H9 (cell line): Measurements from ENCODE around the gene LACTB. TPM values are rescaled to one million over a fixed set of nuclear protein-coding genes. Genes with fewer than 3 reads are reported as not detected.

Experiments
- DNase-seq: peaks from one replicate; pipeline ENCODE4 v3.0.0-alpha.2; 2017
- H2AFZ ChIP-seq: one replicate; pipeline ENCODE4 v1.6.1; 2013; ENCODE audit warnings: mild to moderate bottlenecking, low read length, control low read depth, moderate library complexity
- H2AK5ac ChIP-seq: 2 replicates; pipeline ENCODE4 v1.6.1; 2013; ENCODE audit warnings: low read length, control low read depth, mixed read lengths; ENCODE audit not compliant: insufficient read length
- H2BK120ac ChIP-seq: one replicate; pipeline ENCODE4 v1.6.1; 2013; ENCODE audit warnings: low read depth, mild to moderate bottlenecking, low read length, control low read depth, inconsistent platforms; ENCODE audit not compliant: poor library complexity, severe bottlenecking
- H2BK12ac ChIP-seq: 2 replicates; pipeline ENCODE4 v1.6.1; 2013; ENCODE audit warnings: low read length, control low read depth, mixed read lengths, low read depth; ENCODE audit not compliant: insufficient read length
- H2BK15ac ChIP-seq: 2 replicates; pipeline ENCODE4 v1.6.1; 2013; ENCODE audit warnings: low read depth, low read length, control low read depth
- H2BK20ac ChIP-seq: one replicate; pipeline ENCODE4 v1.6.1; 2013; ENCODE audit warnings: low read depth, mild to moderate bottlenecking, low read length, control low read depth, inconsistent platforms; ENCODE audit not compliant: poor library complexity, severe bottlenecking
- H2BK5ac ChIP-seq: 2 replicates; pipeline ENCODE4 v1.6.1; 2013; ENCODE audit warnings: low read length, control low read depth, mixed read lengths; ENCODE audit not compliant: insufficient read length
- H3K14ac ChIP-seq: 2 replicates; pipeline ENCODE4 v1.6.1; 2013; ENCODE audit warnings: low read length, control low read depth; ENCODE audit not compliant: insufficient read depth
- H3K18ac ChIP-seq: 2 replicates; pipeline ENCODE4 v1.6.1; 2013; ENCODE audit warnings: low read depth, mild to moderate bottlenecking, mixed read lengths, low read length, control low read depth; ENCODE audit not compliant: insufficient read length
- H3K23ac ChIP-seq: 2 replicates; pipeline ENCODE4 v1.6.1; 2013; ENCODE audit warnings: low read length, control low read depth, mixed read lengths, low read depth; ENCODE audit not compliant: insufficient read length
- H3K23me2 ChIP-seq: 2 replicates; pipeline ENCODE4 v1.6.1; 2013; ENCODE audit warnings: low read depth, mild to moderate bottlenecking, mixed read lengths, low read length, control low read depth; ENCODE audit not compliant: insufficient read length, poor library complexity, severe bottlenecking
- H3K27ac ChIP-seq: 2 replicates; pipeline ENCODE4 v1.5.1; 2013; ENCODE audit warnings: low read length, control low read depth, mixed read lengths, low read depth; ENCODE audit not compliant: insufficient read length
- H3K27me3 ChIP-seq: 2 replicates; pipeline ENCODE4 v1.6.1; 2013; ENCODE audit warnings: low read length, control low read depth, inconsistent platforms; ENCODE audit not compliant: insufficient read depth
- H3K4ac ChIP-seq: 2 replicates; pipeline ENCODE4 v1.6.1; 2013; ENCODE audit warnings: low read depth, mild to moderate bottlenecking, control low read depth, inconsistent platforms, low read length, moderate library complexity
- H3K4me1 ChIP-seq: 2 replicates; pipeline ENCODE4 v1.6.1; 2013; ENCODE audit warnings: low read length, control low read depth, inconsistent platforms; ENCODE audit not compliant: insufficient read depth
- H3K4me2 ChIP-seq: 2 replicates; pipeline ENCODE4 v1.6.1; 2013; ENCODE audit warnings: low read length, control low read depth, mixed read lengths; ENCODE audit not compliant: insufficient read length, insufficient read depth
- H3K56ac ChIP-seq: 2 replicates; pipeline ENCODE4 v1.6.1; 2013; ENCODE audit warnings: low read depth, mild to moderate bottlenecking, mixed read lengths, low read length, control low read depth; ENCODE audit not compliant: insufficient read length
- H3K79me1 ChIP-seq: 2 replicates; pipeline ENCODE4 v1.6.1; 2013; ENCODE audit warnings: low read depth, mild to moderate bottlenecking, moderate library complexity, low read length, control low read depth, inconsistent platforms; ENCODE audit not compliant: insufficient read depth, poor library complexity, severe bottlenecking
- H3K79me2 ChIP-seq: 2 replicates; pipeline ENCODE4 v1.6.1; 2013; ENCODE audit warnings: low read length, control low read depth, inconsistent platforms; ENCODE audit not compliant: insufficient read depth
- H3K9ac ChIP-seq: 2 replicates; pipeline ENCODE4 v1.6.1; 2013; ENCODE audit warnings: low read length, control low read depth, mixed read lengths; ENCODE audit not compliant: insufficient read length; ENCODE audit errors: extremely low read depth
- H3K9me3 ChIP-seq: one replicate; pipeline ENCODE4 v1.6.1; 2013; ENCODE audit warnings: low read depth, low read length, inconsistent platforms; ENCODE audit not compliant: control insufficient read depth
- H3T11ph ChIP-seq: one replicate; pipeline ENCODE4 v1.6.1; 2013; ENCODE audit warnings: mild to moderate bottlenecking, low read length, control low read depth, inconsistent platforms
- H4K20me1 ChIP-seq: one replicate; pipeline ENCODE4 v1.6.1; 2013; ENCODE audit not compliant: control insufficient read depth, insufficient read length, insufficient read depth
- H4K5ac ChIP-seq: 2 replicates; pipeline ENCODE4 v1.6.1; 2013; ENCODE audit warnings: low read depth, mild to moderate bottlenecking, mixed read lengths, low read length, control low read depth; ENCODE audit not compliant: insufficient read length
- H4K8ac ChIP-seq: replicated peaks from 2 replicates; pipeline ENCODE4 v1.6.1; 2013; ENCODE audit warnings: low read length, control low read depth, mixed read lengths, low read depth; ENCODE audit not compliant: insufficient read length
- H4K91ac ChIP-seq: 2 replicates; pipeline ENCODE4 v1.6.1; 2013; ENCODE audit warnings: low read depth, mild to moderate bottlenecking, moderate library complexity, mixed read lengths, low read length, control low read depth; ENCODE audit not compliant: insufficient read length
- H3K27ac Mint-ChIP-seq, 3 experiments: 2 replicates in 2 of 3; 3 replicates in 1 of 3; pipeline ENCODE4 v1.8.0; 2020 to 2021; ENCODE audit warnings: mixed read lengths in 3 of 3, mild to moderate bottlenecking in 1 of 3, moderate library complexity in 1 of 3
- H3K27me3 Mint-ChIP-seq: 2 replicates; pipeline ENCODE4 v1.8.0; 2021; ENCODE audit warnings: low read depth, mild to moderate bottlenecking, moderate library complexity, mixed read lengths
- H3K36me3 Mint-ChIP-seq, 3 experiments: 2 replicates in 2 of 3; 3 replicates in 1 of 3; pipeline ENCODE4 v1.8.0; 2020 to 2021; ENCODE audit warnings: low read depth in 3 of 3, mixed read lengths in 3 of 3; ENCODE audit not compliant: insufficient read depth in 1 of 3
- H3K4me1 Mint-ChIP-seq, 2 experiments: 2 replicates each; pipeline ENCODE4 v1.8.0; 2020; ENCODE audit warnings: mixed read lengths in 2 of 2
- H3K4me3 Mint-ChIP-seq, 2 experiments: 2 replicates in 1 of 2; 3 replicates in 1 of 2; pipeline ENCODE4 v1.8.0; 2020 to 2021; ENCODE audit warnings: mild to moderate bottlenecking in 2 of 2, mixed read lengths in 2 of 2, moderate library complexity in 1 of 2
- H3K9me3 Mint-ChIP-seq, 2 experiments: 2 replicates in 1 of 2; 3 replicates in 1 of 2; pipeline ENCODE4 v1.8.0; 2020; ENCODE audit warnings: mild to moderate bottlenecking in 2 of 2, mixed read lengths in 2 of 2, moderate library complexity in 1 of 2
- CTCF ChIP-seq: fragments of 200-600 bp; sonication (generic); conservative IDR thresholded peaks from 3 replicates; pipeline ENCODE4 v1.8.0; 2021; ENCODE audit warnings: antibody characterized with exemption, mild to moderate bottlenecking
- WGBS: extraction: QIAGEN DNeasy Blood & Tissue Kit; methylation state at CpG from one replicate; pipeline ENCODE4 v1.1.7; 2013; ENCODE audit warnings: missing lambda C conversion rate, low lambda C conversion rate, mixed read lengths; ENCODE audit not compliant: insufficient read length; ENCODE audit errors: extremely low coverage; 5-methylcytosine and 5-hydroxymethylcytosine counted together
- long read RNA-seq: library from polyadenylated mRNA; unstranded; transcript quantifications from one replicate; pipeline ENCODE4 v2.0.0, GENCODE V29; 2020
- total RNA-seq: library from RNA; stranded (reverse); gene quantifications from 2 replicates; pipeline ENCODE4 v1.2.1, GENCODE V29; 2021

The LACTB gene
- total RNA-seq, result 10.3 and 10.6 TPM in 2 replicates
- long read RNA-seq, partial matches to known transcripts, result 1 of 3 reads
- long read RNA-seq, other reads (novel, unspliced or antisense), result 1 of 3 reads

GRCh38 chr15:63121382-63122001 is at the start of gene LACTB:
Gene LACTB (plus strand): TSS chr15:63121861. CDS start chr15:63121872, 11 bp downstream.
- H3K4me1 Mint-ChIP-seq, result peaks cover 10% of the 10 kb centered on the region in 2 experiments
- Histone ChIP-seq H3K27me3 (no peaks in the 10 kb centered on the region), H2AK5ac (no peak within 1 kb of the TSS), H3K56ac (no peak within 1 kb of the TSS), H3T11ph (no peak within 1 kb of the TSS), H3K79me2 (no peaks in the 10 kb centered on the region), H3K14ac (no peak within 1 kb of the TSS; the same call in 1 of the 2 replicates), H3K4me1 (no peaks in the 10 kb centered on the region), H3K23me2 (peaks cover 2% of the 10 kb centered on the region), H4K5ac (no peak within 1 kb of the TSS), H3K9ac (peak within 1 kb of the TSS; percentile 27), H2BK5ac (no peak within 1 kb of the TSS), H3K79me1 (no peaks in the 10 kb centered on the region), H2BK12ac (no peak within 1 kb of the TSS), H4K20me1 (no peaks in the 10 kb centered on the region), H4K91ac (no peak within 1 kb of the TSS), H2AFZ (peak within 1 kb of the TSS; percentile 68), H4K8ac (no peak within 1 kb of the TSS), H3K9me3 (no peaks in the 10 kb centered on the region), H3K27ac (no peak within 1 kb of the TSS), H3K23ac (no peak within 1 kb of the TSS), H2BK120ac (no peak within 1 kb of the TSS), H3K18ac (no peak within 1 kb of the TSS), H2BK20ac (no peak within 1 kb of the TSS), H3K4me2 (peak within 1 kb of the TSS; percentile 88), H3K4ac (no peak within 1 kb of the TSS), H2BK15ac (no peak within 1 kb of the TSS)
- no peak for TF ChIP-seq CTCF
- H3K36me3 Mint-ChIP-seq, result peaks cover 0 to 9% (median 0%) of the 10 kb centered on the region in 3 experiments; a peak in 4 of 7 replicates
- peak within 1 kb of the TSS; percentile 66 to 82 for H3K4me3 Mint-ChIP-seq
- peak; percentile 93 for DNase-seq
- H3K27ac Mint-ChIP-seq, result peak within 1 kb of the TSS; percentile 20 to 67 (median 56)
- peaks cover 5 to 10% of the 10 kb centered on the region in 2 experiments for H3K9me3 Mint-ChIP-seq
- no CpG with 5 or more reads among the region's 40 CpGs for whole genome bisulfite sequencing
- no peaks in the 10 kb centered on the region for H3K27me3 Mint-ChIP-seq
